Esophagus squamous epithelium (tissue), 4 donors: Measurements from ENCODE around the gene FBXL17.

Experiments used
- POLR2A ChIP-seq, 4 donors: fragments of 450-650 bp; IDR thresholded peaks; one replicate each; pipeline ENCODE4 v1.6.1; 2017; ENCODE audit warnings: antibody characterized with exemption in 4 of 4, mild to moderate bottlenecking in 4 of 4, moderate library complexity in 3 of 4
- TF ChIP-seq, protein P1 (sequence below), 6 experiments: fragments of 450-650 bp in 4 of 6; fragments of 200-600 bp in 2 of 6; sonication (generic) in 2 of 6; IDR thresholded peaks; one replicate each; pipeline ENCODE4 v1.5.1; 2016 to 2019; ENCODE audit warnings: antibody characterized with exemption in 6 of 6, mild to moderate bottlenecking in 4 of 6, moderate library complexity in 4 of 6

DNA sequence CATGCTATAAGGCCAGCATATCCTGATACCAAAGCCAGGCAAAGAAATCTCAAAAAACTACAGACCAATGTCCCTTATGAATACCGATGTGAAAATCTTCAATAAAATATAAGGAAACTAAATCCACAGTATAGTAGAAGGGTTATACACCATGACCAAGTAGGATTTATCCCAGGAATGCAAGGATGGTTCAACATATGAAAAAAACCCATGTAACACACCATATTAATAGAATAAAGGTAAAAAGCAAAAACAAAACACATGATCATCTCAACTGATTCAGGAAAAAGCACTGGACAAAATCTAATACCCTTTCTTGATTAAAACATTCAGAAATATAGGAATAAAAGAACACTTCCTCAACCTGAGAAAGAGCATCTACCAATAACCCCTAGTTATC lies 6.1 kb downstream of the FBXL17 start:
- TF ChIP-seq, protein P1, sequence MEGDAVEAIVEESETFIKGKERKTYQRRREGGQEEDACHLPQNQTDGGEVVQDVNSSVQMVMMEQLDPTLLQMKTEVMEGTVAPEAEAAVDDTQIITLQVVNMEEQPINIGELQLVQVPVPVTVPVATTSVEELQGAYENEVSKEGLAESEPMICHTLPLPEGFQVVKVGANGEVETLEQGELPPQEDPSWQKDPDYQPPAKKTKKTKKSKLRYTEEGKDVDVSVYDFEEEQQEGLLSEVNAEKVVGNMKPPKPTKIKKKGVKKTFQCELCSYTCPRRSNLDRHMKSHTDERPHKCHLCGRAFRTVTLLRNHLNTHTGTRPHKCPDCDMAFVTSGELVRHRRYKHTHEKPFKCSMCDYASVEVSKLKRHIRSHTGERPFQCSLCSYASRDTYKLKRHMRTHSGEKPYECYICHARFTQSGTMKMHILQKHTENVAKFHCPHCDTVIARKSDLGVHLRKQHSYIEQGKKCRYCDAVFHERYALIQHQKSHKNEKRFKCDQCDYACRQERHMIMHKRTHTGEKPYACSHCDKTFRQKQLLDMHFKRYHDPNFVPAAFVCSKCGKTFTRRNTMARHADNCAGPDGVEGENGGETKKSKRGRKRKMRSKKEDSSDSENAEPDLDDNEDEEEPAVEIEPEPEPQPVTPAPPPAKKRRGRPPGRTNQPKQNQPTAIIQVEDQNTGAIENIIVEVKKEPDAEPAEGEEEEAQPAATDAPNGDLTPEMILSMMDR (IDR thresholded peaks at IDR 0.05): no peak
- no peak for TF ChIP-seq POLR2A (IDR thresholded peaks at IDR 0.05)
